H7 (cell line): ENCODE results near the gene UTS2R. TPM values are rescaled to one million over a fixed set of nuclear protein-coding genes. Genes with fewer than 3 reads are reported as not detected.
A peak's percentile ranks its signal among the peaks of the same experiment; 100 is the strongest.

Experiments
- DNase-seq: peaks from one replicate; pipeline ENCODE4 v3.0.0; 2012
- H3K27me3 ChIP-seq: 2 replicates; pipeline ENCODE4 v1.6.0; 2011; ENCODE audit warnings: mild to moderate bottlenecking, low read length; ENCODE audit not compliant: control insufficient read depth, insufficient read depth
- H3K36me3 ChIP-seq: replicated peaks from 2 replicates; pipeline ENCODE4 v1.5.1; 2011; ENCODE audit warnings: low read length; ENCODE audit not compliant: control insufficient read depth, insufficient read depth
- H3K4me3 ChIP-seq: 2 replicates; pipeline ENCODE4 v1.5.1; 2011; ENCODE audit warnings: low read depth, mild to moderate bottlenecking, control low read depth, low read length, moderate library complexity; ENCODE audit not compliant: insufficient read depth
- total RNA-seq: library from RNA; depleted of rRNA; stranded (reverse); fragments of >200 nt; shearing (Covaris generic); gene quantifications from 2 replicates; pipeline ENCODE4 v1.2.3, GENCODE V29; 2014

UTS2R gene
- total RNA-seq, 1 experiment from 2014 or later, result not detected

DNA sequence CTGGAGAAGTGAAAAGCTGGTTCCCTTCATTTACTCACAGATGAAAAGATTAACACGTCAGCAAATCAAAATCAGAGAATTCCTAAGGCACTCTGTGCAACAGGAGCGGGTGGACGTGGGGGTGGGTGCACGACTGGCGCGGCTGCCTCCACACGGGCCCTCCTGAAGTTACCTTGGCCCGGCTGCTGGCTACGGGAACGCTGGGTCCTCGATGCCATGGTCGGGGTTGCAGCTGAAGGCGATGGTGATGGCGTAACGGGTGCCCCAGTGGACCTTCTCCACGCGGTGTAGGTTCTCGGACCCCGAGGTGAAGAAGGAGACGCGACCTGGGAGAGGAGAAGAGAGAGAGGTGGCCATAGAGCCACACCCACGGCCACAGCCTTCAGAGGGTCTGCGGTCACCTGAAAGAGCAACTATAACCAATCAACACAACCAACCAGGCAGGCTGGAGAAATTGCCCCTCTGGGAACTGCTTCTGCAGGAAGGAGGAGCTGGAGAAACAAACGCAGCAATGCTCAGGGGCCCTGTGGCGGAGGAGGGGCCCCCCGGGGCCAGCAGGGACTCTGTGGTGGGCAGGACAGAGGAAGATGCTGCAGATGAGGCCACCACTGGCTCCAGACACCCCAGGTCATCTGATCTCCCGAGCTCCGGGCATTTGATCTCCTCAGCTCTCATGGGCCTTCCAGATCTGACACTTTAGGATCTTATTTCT lies 20.8 kb downstream of the UTS2R start:
- Histone ChIP-seq H3K4me3 (no peak overlapping the region), H3K36me3 (no peaks in the 10 kb centered on the region; the same call in 1 of the 2 replicates), H3K27me3 (no peaks in the 10 kb centered on the region)
- peak; percentile 48 for DNase-seq

DNA sequence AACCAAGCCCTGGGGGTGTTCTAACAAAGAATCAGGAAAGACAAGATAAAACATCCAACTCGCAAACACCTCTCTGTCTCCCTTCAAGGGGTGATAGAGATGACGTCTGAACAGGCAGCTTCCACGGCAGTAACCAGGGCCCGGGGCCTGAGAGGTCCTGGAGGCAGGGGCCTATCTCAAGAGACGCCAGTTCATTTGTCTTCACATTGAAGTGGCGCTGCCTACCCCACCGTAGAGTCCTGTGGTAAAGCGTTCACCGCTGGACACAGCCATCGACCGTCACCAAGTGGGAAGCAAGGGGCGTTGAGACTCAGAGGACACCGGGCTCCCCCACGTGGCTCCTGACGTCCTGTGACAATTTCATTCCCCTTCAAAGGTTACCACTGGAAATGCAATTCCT lies 21.4 kb downstream of the UTS2R start:
- H3K27me3 ChIP-seq, result no peaks in the 10 kb centered on the region
- H3K36me3 ChIP-seq, result no peaks in the 10 kb centered on the region; the same call in 1 of the 2 replicates
- H3K4me3 ChIP-seq, result no peak overlapping the region
- DNase-seq, result no peak

DNA sequence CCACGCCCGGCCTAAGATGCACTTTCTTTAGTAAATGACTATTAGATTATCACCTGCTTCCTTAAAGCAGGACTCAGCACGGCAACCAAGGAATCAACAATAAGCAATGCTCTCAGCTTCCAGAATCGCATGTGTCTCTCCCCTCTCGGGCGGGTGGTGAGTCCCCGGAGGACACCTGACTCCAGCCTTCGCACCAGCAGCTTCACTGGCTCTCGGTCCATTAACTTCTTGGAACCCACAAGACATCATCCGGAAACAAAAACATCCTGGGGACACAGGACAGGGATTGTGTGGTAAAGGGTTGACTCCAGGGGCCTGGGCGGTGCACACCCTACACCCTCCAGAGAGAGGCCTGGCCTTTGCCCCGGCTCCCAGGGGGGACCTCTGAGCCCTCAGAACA lies 22.7 kb downstream of the UTS2R start:
- no peak for DNase-seq
- Histone ChIP-seq H3K27me3 (no peaks in the 10 kb centered on the region), H3K36me3 (no peaks in the 10 kb centered on the region; the same call in 1 of the 2 replicates), H3K4me3 (no peak overlapping the region)

DNA sequence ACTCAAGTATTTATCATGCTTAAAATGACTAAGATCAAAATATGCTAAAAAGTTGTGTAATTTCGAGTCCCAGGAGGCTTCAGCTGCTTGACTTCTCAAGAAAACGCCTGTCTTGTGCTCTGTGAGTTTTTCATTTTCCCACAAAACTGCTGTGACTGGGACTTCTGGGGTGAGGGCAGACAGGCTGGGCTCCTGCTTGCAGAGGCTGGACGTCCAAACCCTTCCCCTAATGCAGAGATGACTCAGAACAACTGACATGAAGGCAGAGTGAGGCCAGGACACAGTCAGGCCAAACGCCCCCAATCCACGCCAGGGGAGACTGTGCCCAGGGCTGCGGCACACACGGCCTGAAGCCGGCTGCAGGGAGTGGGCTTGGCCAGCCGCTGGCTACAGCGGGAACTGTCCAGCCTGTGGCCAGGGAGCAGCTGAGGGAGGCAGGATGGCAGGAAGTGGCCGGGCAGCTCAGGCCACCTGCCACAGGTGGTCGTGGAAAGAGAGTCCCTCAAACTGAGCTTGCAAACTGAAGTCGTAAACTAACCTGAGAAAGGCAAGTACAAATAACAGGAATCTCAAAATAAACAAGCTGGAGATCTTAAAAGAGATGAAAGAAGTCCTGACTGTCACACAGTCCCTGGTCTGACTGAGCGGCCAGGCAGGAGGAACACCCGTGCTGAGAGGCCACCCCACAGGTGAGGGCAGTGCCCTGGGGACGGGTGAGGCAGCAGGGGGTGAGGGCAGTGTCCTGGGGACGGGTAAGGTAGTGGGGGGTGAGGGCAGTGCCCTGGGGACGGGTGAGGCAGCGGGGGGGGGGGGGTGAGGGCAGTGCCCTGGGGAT lies 25.3 kb downstream of the UTS2R start:
- no peak overlapping the region for H3K4me3 ChIP-seq
- no peaks in the 10 kb centered on the region for H3K27me3 ChIP-seq
- no peaks in the 10 kb centered on the region; the same call in 1 of the 2 replicates for H3K36me3 ChIP-seq
- DNase-seq, result peak; percentile 48

DNA sequence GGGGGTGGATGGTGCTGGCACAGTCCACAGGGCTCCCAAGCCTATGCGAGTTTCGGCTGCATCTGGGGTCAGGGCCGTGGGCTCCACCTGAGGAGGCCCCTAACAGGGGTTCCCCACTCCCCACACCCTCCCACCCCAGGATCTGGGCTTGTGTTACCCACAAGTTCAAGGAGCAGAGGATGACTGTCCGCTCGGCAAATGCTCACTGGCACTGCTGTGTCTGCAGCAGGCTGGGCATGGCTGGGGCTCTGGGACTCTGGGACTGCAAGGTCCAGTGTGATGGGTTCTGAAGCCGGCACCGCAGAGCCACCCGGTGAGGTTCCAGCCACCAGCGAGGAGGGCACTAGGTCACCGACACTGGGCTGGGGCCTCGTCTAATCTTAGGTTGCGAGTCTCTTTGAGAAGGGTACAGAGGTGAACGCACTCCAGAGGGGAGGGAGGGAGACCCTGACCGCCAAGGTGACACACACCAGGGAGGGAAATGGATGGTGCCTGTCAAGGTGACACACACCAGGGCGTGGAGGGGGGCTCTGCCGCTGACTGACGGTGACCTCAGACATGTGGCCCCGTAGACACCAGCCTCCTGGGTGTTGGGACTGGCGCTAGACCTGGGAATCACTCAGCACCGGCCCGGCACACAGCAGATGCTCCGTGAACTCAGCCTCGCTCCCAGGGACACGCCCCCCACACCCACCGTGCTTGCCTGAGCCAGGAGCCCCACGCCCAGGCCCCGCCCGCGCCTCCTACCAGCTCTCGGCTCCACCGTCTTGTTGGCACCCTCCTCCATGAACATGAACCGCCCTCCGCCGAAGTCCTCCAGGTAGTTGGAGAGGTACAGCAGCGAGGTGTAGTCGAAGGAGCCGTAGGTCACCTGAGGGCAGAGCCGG lies 26.1 kb downstream of the UTS2R start:
- peak; percentile 56 for DNase-seq
- H3K27me3 ChIP-seq, result no peaks in the 10 kb centered on the region
- H3K36me3 ChIP-seq, result no peaks in the 10 kb centered on the region; the same call in 1 of the 2 replicates
- no peak overlapping the region for H3K4me3 ChIP-seq

DNA sequence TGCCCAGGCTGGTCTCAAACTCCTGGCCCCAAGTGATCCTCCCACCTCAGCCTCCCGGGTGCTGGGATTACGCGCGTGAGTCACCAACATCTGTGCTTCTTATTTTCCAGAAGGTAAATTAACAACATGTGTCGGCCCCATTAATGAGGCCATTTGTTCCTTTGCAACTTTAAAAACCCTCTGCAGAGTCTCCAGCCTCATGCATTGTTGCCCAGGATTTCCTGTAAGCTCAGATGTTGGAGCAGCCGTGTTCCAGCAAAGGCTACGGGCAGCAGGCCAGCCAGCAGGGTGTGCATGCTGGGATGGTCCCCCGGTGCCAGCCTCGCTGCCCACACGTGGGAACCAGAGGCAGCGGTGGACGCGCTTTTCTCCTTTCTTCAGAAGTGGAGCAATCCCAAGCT lies 27.5 kb downstream of the UTS2R start:
- Histone ChIP-seq H3K27me3 (no peaks in the 10 kb centered on the region), H3K4me3 (no peak overlapping the region), H3K36me3 (no peaks in the 10 kb centered on the region; the same call in 1 of the 2 replicates)
- peak; percentile 62 for DNase-seq

DNA sequence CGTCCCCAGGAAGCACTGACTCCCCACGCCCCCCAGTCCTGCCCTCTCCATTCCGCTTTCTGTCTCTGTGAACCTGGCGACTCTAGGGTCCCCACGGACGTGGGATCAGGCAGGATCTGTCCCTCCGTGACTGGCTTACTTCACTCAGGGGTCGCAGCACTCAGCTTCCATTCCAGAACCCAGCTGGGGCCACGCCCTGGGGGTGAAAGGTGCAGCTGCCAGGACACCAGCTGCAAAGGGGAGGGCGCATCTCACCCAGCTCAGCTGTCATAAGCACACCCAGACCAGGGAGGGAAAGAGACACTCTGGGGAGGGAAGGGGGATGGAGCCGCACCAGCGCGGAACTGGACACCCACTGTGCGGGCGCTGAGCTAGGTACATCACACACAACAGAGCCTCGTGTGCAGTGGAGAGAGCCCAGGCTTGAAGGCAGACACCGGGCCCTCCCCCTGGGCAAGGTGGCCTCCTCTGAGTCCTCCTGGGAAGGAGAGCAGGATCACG lies 28.1 kb downstream of the UTS2R start:
- Histone ChIP-seq H3K4me3 (no peak overlapping the region), H3K36me3 (no peaks in the 10 kb centered on the region; the same call in 1 of the 2 replicates), H3K27me3 (no peaks in the 10 kb centered on the region)
- DNase-seq, result peak; percentile 72

DNA sequence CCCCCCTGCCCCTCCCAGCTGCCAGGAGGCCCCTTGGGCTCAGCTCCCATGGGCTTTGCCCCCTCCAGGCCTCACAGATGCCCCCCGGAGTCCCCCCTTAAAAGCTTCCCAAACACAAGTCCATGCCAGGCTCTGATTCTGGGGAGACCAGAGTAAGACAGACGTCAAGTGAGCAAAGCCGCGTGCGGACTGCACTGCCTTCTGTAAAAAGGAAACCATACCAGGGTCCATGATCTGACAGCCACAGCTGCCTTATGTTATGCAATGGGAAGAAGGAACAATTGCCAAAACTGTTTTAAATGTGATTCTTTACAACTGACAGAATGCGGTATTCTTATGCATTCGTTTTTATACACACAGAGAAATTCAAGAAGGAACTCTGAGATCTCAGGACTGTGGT lies 28.6 kb downstream of the UTS2R start:
- Histone ChIP-seq H3K4me3 (no peak overlapping the region), H3K27me3 (no peaks in the 10 kb centered on the region), H3K36me3 (no peaks in the 10 kb centered on the region; the same call in 1 of the 2 replicates)
- DNase-seq, result no peak

DNA sequence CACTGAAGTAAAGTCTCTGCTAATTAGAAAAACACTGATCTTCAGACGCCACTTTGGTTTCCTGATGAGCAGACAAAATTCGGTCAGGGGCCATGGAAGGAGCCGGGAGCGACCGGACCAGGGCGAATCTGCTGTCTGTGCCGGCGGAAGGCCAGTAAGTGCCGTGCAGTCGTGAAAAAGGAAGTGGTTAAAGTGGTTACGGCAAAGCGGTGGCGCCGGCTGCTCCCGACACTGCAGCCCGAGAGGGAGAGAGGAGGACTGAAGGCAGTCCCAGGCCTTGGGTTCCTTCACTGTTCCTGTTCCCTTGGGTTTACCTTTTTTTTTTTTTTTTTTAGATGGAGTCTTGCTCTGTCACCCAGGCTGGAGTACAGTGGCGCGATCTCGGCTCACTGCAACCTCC lies 29.3 kb downstream of the UTS2R start:
- no peaks in the 10 kb centered on the region; the same call in 1 of the 2 replicates for H3K36me3 ChIP-seq
- no peaks in the 10 kb centered on the region for H3K27me3 ChIP-seq
- DNase-seq, result peak; percentile 49
- no peak overlapping the region for H3K4me3 ChIP-seq

DNA sequence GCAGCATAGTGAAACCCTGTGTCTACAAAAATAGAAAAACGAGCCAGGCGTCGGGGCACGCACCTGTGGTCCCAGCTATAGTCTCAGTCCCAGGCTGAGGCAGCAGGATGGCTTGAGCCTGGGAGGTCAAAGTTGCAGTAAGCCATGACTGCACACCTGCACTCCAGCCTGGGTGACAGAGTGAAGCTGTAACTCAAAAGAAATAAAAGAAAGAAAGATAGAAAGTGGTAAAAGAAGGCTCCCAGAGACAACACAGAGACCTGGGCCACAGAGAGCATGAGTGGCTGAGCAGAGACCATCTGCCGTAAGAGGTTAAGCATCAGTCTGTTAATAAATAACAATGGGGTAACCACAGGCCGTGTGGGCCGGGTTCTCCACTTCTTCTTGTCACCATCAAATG lies 31.3 kb downstream of the UTS2R start:
- DNase-seq, result no peak
- no peak overlapping the region for H3K4me3 ChIP-seq
- H3K36me3 ChIP-seq, result no peaks in the 10 kb centered on the region; the same call in 1 of the 2 replicates
- no peaks in the 10 kb centered on the region for H3K27me3 ChIP-seq

DNA sequence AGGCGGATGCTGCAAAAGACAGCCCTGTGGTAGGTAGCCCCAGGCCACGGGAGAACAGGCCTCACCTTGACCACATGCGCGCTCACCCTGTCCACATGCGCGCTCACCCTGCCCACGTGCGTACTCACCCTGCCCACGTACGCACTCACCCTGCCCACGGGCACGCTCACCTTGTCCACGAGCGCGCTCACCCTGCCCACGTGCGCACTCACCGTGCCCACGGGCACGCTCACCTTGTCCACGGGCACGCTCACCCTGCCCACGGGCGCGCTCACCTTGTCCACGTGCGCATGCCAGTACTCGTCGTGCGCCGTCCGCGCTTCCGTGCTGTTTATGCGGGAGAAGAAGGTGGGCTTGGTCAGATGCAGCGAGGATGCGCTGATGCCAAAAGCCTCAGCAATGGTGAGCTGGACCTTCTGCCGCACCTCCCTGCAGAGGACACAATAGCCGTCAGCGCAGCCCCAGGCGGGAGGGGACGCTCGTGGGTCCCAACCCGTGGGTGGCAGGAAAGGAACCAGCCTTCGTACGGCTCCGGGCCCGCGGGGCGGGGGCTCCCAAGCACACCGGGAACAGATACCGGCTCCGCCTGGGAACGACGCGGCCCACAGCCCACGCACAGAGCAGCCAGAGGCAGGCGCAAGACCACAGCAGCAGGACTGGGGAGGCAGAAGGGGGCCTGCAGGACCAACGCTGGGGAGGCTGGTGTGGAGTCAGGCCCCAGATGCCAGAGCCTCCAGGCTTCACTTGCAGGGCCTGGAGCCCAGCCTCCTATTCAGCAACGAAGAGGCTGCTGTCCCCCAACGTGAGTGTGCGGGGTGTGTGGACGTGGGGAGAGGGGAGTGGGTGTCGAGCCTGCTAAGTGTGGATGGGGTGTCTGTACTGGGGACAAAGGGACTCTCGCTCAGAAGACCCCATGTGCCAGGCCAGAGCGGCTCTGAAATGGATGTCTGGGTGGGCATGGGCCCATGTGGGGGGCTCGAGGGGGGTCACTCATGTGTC lies 32.4 kb downstream of the UTS2R start:
- DNase-seq, result no peak
- Histone ChIP-seq H3K27me3 (no peaks in the 10 kb centered on the region), H3K36me3 (no peaks in the 10 kb centered on the region; the same call in 1 of the 2 replicates), H3K4me3 (no peak overlapping the region)

DNA sequence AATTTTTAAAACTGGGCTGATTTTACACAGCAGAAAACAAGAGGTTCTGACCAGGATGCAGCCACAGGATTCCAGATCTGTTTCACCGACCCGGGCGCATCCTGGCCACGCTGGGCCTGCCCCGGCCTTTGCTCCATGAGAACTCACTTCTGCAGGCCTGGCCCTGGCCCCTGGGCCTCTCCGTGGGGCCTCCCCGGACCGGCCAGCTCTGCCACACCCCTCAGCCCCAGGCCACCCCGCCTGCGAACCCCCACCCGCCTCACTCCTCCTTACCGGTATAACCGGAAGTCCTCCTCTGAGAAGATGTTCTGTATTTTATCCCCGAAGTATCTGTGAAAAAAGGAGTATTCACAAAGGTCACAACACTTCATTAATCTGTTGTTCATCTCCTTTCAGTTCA lies 33.5 kb downstream of the UTS2R start:
- no peaks in the 10 kb centered on the region for H3K27me3 ChIP-seq
- H3K4me3 ChIP-seq, result no peak overlapping the region
- no peaks in the 10 kb centered on the region; the same call in 1 of the 2 replicates for H3K36me3 ChIP-seq
- no peak for DNase-seq

DNA sequence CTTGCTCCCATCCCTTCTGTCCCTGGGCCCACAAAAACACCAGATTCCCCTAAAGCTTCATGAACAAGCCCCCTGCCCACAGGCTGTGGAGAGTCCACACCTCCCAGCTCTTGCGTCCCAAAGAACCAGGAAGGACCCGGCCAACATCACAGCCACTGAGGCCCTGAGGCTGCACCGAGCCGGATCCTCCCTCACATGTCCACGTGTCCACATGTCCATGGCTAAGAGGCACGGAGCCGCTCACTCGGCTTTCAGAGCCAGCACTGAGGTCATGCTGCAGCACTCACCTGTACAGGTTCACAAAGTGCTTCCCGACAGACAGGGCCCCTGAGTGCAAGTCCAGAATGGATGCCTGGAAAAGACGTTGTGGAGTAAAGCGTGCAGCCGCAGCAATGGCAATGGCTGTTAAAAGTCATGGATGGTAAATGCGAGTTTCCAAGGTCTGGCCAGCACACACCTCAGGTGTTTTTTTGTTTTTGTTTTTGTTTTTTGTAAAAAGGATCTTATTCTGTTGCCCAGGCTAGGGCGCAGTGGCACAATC lies 34.6 kb downstream of the UTS2R start:
- Histone ChIP-seq H3K27me3 (no peaks in the 10 kb centered on the region), H3K4me3 (no peak overlapping the region), H3K36me3 (no peaks in the 10 kb centered on the region; the same call in 1 of the 2 replicates)
- DNase-seq, result peak; percentile 21
